Nephron progenitor cell (in vitro differentiated cells): ENCODE measurements around the gene CAPN14.

ENCODE experiments used
- DNase-seq: peaks from one replicate; pipeline ENCODE4 v3.0.0; 2021
- H3K27ac Mint-ChIP-seq: 2 replicates; pipeline ENCODE4 v1.8.0; 2021; ENCODE audit warnings: mild to moderate bottlenecking, moderate library complexity, mixed read lengths
- H3K27me3 Mint-ChIP-seq: 2 replicates; pipeline ENCODE4 v1.8.0; 2021; ENCODE audit warnings: mild to moderate bottlenecking, low read depth, mixed read lengths; ENCODE audit not compliant: poor library complexity
- H3K36me3 Mint-ChIP-seq: 2 replicates; pipeline ENCODE4 v1.8.0; 2021; ENCODE audit warnings: low read depth, mixed read lengths
- H3K4me1 Mint-ChIP-seq: 2 replicates; pipeline ENCODE4 v1.8.0; 2021; ENCODE audit warnings: mixed read lengths
- H3K4me3 Mint-ChIP-seq: 2 replicates; pipeline ENCODE4 v1.8.0; 2021; ENCODE audit warnings: mild to moderate bottlenecking, moderate library complexity, mixed read lengths
- H3K9me3 Mint-ChIP-seq: 2 replicates; pipeline ENCODE4 v1.8.0; 2021; ENCODE audit warnings: mild to moderate bottlenecking, moderate library complexity, mixed read lengths
- CTCF ChIP-seq: fragments of 200-600 bp; sonication (generic); IDR thresholded peaks from 2 replicates; pipeline ENCODE4 v1.5.0; 2021; ENCODE audit warnings: antibody characterized with exemption

CAPN14 gene

GRCh38 chr2:31217465-31218200, at the start of gene CAPN14:
Gene CAPN14 (minus strand): TSS chr2:31217515. CDS start chr2:31205447, 12,068 bp downstream.
- Mint-ChIP-seq H3K9me3 (no peaks in the 10 kb centered on the region), H3K27ac (peak within 1 kb of the TSS; percentile 33), H3K27me3 (peaks cover 17% of the 10 kb centered on the region), H3K4me1 (peaks cover 37% of the 10 kb centered on the region), H3K36me3 (no peaks in the 10 kb centered on the region), H3K4me3 (no peak within 1 kb of the TSS)
- no peak for DNase-seq
- TF ChIP-seq CTCF = no peak

GRCh38 chr2:31266804-31267203, 49.5 kb upstream of the CAPN14 start:
- H3K4me1 Mint-ChIP-seq = peaks cover 9% of the 10 kb centered on the region
- peaks cover 15% of the 10 kb centered on the region for H3K36me3 Mint-ChIP-seq
- H3K4me3 Mint-ChIP-seq = no peak overlapping the region
- no peak for TF ChIP-seq CTCF
- H3K27me3 Mint-ChIP-seq = no peaks in the 10 kb centered on the region
- DNase-seq = no peak
- no peaks in the 10 kb centered on the region for H3K9me3 Mint-ChIP-seq
- H3K27ac Mint-ChIP-seq = no peak overlapping the region

- DNase-seq = no peak
- no peak for TF ChIP-seq CTCF
- H3K9me3 Mint-ChIP-seq = no peaks in the 10 kb centered on the region
- no peak overlapping the region for H3K27ac Mint-ChIP-seq
- H3K4me3 Mint-ChIP-seq = no peak overlapping the region
- no peaks in the 10 kb centered on the region for H3K4me1 Mint-ChIP-seq
- no peaks in the 10 kb centered on the region for H3K27me3 Mint-ChIP-seq
- H3K36me3 Mint-ChIP-seq = peaks cover 25% of the 10 kb centered on the region
These were observed 47.9 kb upstream of the CAPN14 start for GRCh38 chr2:31265234-31265633.

- H3K27me3 Mint-ChIP-seq = no peaks in the 10 kb centered on the region
- H3K4me1 Mint-ChIP-seq = no peaks in the 10 kb centered on the region
- H3K27ac Mint-ChIP-seq = no peak overlapping the region
- no peak for DNase-seq
- H3K9me3 Mint-ChIP-seq = no peaks in the 10 kb centered on the region
- H3K4me3 Mint-ChIP-seq = no peak overlapping the region
- TF ChIP-seq CTCF = no peak
- peaks cover 25% of the 10 kb centered on the region for H3K36me3 Mint-ChIP-seq
These were observed 46.4 kb upstream of the CAPN14 start for GRCh38 chr2:31263636-31264190.

- Mint-ChIP-seq H3K27ac (no peak overlapping the region), H3K9me3 (no peaks in the 10 kb centered on the region), H3K36me3 (peaks cover 10% of the 10 kb centered on the region), H3K27me3 (no peaks in the 10 kb centered on the region), H3K4me3 (no peak overlapping the region), H3K4me1 (peaks cover 19% of the 10 kb centered on the region)
- TF ChIP-seq CTCF = no peak
- DNase-seq = no peak
These were observed 43.6 kb upstream of the CAPN14 start for GRCh38 chr2:31260870-31261269.

- Mint-ChIP-seq H3K9me3 (no peaks in the 10 kb centered on the region), H3K27ac (no peak overlapping the region), H3K36me3 (peaks cover 10% of the 10 kb centered on the region), H3K4me1 (peaks cover 34% of the 10 kb centered on the region), H3K4me3 (no peak overlapping the region), H3K27me3 (no peaks in the 10 kb centered on the region)
- no peak for TF ChIP-seq CTCF
- DNase-seq = no peak
These were observed 41.8 kb upstream of the CAPN14 start for GRCh38 chr2:31259075-31259474.
